DMS79 (cell line): ENCODE measurements around the gene MCM6.

ENCODE experiments used
- DNase-seq: peaks from one replicate; lab custom pipeline; 2025; lab: John Stamatoyannopoulos, UW

Gene MCM6

DNA sequence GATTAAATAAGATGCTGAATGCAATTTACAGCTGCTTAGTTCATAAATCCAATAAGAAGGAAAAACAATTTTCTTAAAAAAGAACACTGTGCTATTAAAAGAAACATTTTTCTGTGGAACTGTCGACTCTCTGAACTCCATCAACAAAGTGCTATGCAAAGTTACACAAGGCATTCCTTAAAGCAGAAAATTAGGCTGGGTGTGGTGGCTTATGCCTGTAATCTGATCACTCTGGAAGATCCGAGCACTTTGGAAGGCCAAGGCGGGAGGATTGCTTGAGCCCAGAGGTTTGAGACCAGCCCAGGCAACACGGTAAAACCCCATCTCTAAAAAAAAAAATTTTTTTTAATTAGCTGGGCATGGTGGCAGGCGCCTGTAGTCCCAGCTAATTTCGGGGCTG lies 13.0 kb downstream of the MCM6 start:
- DNase-seq: no peak

DNA sequence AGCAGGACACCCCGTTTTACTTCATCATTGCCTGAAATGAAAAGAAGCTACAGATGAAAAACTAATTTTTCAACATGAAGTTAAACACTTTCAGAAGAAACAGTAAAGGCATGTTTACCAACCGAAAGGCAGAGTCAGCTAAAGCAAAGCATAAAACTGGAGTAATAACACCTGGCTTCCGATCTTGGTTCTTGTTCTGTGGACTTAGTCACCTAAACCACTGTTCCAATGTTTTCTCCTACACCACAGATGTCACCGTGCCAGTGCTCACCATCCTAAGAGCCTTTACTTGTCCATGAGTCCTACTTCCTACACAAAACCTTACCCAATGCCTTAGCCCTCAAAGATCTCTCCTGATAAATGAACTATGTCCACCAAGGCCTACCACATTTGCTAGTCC lies 13.5 kb downstream of the MCM6 start:
- DNase-seq: no peak

DNA sequence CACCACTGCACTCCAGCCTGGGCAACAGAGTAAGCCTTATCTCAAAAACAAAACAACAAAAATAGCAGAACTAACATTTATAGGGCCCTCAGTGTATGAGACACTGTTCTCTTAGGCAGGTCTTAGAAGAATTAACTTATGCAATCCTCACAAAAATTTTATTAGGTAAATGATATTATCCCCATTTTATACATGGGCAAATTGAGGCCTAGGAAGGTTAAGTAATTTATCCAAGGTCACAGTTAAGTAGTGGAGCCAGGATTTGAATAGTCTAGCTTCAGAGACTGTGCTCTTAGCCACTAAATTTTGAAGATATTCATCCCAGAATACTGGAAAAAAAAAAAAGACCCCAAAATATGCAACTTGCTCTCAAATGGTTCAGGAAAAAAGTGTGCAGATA lies 22.8 kb downstream of the MCM6 start:
- DNase-seq: no peak

DNA sequence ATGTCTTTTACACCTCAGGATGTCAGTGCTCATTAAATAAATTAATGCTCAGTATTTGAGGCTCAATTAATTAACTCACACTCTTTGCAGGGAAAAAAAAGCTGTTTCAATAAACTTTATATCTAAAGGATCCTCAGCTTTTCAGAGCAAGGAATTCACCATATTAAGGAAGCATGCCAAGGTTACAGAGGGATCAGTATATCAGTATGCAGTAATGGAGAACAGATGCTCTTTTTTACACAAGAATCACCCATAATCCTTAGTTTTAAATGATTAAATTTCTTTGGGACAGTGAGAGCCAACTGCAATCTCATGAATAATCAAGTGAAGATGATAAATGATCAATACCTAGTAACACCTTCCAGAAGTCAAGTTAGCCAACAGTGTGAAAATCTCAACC lies 24.4 kb downstream of the MCM6 start:
- no peak for DNase-seq

DNA sequence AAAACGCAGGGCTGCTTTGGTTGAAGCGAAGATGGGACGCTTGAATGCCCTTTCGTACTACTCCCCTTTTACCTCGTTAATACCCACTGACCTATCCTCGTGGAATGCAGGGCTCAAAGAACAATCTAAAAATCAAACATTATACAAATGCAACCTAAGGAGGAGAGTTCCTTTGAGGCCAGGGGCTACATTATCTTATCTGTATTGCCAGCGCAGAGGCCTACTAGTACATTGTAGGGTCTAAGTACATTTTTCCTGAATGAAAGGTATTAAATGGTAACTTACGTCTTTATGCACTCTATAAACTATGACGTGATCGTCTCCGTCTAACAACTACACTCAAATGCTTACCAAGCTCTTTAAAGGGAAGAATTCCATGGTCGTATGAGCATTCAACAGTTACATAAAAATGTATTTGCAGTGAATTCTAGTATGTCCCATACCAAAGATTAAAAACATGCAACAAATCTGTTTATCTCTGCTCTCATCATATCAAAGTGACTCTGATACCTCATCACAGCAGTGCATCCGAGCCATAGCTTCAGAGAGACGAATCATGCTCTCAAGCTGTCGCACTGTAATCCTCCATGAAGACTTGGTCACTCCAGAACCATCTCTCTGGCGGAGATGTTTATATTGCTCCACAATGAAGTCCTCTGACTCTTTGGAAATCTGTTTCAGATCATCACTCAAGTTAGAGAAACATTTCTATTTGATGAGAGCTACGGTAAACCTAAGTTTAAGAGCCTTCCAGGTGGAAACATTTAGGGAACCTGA lies 25.2 kb downstream of the MCM6 start:
- no peak for DNase-seq

DNA sequence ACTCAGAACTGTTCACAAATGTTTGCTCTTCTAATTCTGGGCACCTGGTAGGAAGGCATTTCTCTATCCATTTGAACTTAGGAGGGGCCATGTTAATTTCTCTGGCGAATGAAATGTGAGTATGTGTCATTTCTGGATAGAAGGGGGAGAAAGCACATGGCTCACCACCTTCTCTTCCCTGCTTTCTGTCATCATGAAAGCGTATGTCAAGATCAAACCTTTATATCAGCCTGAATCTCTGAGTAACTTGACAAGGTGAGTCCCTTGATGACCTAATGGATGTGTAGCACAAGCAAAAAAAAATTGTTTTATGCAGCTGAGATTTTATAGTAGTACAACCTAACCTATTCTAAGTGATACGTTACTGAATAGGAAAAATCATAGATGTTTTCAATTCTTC lies 27.2 kb downstream of the MCM6 start:
- DNase-seq: no peak

DNA sequence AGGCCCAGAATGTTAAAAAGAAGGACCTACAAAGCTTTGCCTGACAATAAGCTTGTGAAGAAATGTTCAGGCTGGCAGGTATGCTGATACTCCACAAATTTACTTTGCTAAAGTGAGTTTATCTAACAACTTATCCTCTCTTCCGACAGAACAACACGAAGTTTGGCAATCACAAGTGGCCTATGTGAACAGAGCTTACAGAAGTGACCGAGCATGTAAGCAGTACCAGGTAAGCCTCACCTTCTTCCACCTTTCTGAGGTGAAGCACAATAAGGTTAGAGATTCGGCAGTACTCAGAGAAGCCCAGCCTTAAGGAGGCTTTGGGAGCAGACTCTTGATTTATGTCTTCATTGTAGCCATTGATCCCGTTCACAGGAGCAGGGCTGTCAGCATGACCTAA lies 30.2 kb downstream of the MCM6 start:
- no peak for DNase-seq

DNA sequence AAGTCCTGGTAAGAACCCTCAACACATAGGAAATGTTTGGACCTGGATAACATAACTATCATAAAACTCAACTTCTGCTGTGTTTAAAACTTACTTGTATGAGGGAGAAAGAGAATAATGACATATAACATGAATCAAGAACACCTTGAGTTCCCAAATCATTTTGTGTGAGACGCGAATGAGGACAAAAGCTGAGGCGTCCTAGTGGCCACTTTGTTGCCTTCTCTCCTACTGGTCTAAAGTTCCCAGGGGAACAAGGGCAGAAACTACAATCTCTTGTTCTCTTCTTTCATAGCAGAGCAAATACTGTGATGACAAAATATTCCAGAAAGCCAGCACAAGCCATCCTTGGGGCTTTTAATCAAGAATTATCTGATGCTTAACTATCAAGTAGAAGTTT lies 31.0 kb downstream of the MCM6 start:
- no peak for DNase-seq

DNA sequence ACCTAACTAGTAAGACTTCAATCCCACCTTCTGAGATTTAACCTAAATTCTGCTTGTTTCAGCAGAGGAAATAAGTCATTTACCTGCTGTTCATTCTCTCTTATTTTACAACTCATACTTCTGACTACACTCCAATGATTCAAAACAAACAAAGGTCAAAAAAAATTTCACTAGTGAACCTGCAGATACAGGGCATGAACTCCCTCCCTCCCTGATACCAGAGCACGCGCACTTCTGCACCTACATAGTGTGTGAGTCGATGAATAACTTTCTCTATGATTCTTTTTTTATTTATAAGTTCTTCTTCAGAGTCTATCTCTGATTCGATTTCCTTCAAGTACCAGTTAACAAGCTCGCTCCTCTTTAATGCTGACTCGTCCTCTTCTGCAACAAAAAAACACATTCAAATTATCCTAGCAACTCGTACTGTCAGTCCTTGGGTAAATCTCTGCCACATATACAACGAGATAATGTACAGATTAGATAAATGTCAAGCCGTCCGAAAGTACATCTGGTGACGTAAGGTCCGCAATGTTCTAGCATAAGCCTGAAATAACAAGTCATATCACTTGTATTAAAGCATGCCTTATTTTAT lies 31.8 kb downstream of the MCM6 start:
- DNase-seq: no peak

DNA sequence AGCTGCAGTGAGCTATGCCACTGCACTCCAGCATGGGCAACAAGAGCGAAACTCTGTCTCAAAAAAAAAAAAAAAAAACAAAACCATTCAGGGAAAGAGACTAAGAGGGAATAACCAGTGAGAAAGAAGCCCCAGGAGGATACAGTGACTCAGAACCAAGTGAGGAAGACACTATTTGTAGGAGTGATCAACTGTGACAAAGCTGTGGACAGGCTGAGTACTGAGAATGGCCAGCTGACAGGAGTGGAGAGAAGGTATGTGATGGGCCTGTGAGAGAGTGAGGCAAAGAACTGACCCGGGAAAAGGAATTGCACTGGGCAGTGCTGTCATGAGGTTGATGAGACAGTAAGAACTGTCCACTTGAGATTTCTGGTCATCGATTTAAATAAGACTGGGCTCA lies 32.6 kb downstream of the MCM6 start:
- DNase-seq: no peak

DNA sequence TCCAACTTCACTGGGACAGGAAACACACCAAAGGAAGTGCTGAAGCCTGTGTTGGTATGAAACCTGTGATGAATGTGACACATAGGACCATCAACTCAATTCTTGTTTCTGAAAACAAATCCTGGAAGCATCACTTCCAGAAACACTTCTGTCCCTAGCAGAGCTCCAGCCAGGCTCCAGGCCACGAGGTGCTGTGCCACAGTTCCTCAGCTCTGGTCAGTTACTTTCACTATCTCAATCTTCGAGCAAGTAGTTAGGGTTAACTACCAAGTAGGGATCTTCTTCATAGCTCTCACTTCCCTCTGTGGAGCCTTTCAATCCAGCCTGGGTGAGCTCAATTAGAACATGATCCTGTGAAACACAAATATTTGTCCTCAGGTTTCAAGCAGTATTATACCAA lies 35.6 kb downstream of the MCM6 start:
- DNase-seq: no peak

DNA sequence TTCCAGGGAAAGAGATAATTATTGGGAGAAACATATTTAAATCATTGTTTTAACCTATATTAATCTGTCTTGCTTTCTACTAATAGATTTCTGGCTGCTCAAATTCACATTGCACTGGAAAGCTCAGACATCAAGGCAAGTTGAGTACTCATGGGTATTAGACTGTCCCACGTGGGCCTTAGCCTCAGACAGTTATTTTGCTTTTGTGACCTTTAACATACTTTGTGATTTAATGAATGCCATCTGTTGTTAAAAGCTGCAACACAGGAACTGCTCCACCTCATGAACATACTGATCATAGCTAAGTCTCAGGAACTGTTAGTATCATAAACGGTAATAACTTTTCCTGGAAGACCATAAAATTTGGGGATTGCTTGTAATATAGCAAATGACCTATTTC lies 36.5 kb downstream of the MCM6 start:
- no peak for DNase-seq

DNA sequence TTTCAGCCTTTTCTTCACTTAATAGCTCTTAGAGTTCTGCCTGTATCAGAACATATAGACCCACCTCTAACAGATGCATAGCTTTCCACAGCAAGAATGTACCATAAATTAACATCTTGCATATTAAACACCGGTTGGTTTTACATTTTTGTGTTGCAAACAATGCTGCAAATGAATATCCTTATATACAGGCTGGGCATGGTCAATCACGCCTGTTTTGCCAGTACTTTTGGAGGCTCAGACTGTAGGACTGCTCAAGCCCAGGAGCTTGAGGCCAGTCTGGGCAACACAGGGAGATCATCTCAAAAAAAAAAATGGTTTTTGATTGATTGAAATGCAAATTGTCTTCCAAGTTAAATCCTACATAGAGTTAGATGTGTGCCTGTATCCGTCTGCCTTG lies 37.7 kb downstream of the MCM6 start:
- DNase-seq: no peak

DNA sequence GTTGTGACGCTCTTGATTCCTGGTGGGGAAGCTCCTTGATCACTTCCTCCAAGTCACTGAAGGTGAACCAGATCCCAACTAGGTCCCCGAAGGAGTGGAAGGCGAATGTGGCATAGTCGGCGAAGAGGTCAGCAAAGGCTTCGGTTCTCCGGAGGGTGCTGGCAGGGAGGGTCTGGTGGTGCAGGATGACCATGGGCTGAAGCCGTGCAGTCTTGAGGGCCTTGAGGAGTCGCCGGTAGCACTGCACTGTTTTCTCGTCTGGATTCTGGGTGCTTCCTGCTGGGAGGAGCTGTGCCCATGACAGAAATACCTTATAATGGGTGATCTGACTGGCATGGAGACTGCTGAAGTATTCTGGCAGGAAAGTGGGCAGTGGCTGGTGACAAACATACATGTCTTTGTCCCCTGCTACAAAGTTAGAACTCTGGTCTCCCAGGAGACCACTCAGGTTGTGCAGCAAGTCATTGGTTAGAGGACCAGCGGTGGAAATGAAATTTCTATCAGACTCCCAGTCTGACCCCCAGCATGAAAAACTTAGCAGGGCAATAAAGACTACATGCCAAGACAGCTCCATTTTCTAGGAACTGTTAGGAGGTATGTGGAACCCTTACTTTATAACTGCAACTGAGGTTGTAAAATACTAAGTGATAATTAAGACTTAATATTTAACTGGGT lies 39.5 kb downstream of the MCM6 start, which contains the start of gene LCT:
TSS of gene LCT (minus strand) at position 589 of the 675 bp plus-strand sequence. CDS start at position 574, 15 bp downstream.
- DNase-seq: no peak

DNA sequence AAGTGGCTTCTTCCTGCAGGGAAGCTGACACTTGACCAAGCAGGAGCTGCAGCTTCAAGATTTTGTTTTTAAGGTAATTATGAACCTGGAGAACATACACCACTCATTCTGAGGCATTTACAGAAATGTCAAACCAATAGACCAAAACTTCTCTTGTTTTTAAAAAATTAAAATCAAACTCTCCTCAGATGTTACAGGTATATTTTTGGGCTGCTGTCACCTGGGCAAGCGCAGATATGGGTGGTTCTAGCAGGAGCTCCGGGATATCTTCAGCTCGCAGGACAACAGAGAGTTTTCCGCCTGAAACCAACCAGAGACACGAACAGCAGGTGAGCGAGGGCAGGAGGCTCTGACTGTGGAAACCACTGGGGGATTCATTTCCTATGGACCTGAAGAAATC lies 43.4 kb downstream of the MCM6 start:
- no peak for DNase-seq

DNA sequence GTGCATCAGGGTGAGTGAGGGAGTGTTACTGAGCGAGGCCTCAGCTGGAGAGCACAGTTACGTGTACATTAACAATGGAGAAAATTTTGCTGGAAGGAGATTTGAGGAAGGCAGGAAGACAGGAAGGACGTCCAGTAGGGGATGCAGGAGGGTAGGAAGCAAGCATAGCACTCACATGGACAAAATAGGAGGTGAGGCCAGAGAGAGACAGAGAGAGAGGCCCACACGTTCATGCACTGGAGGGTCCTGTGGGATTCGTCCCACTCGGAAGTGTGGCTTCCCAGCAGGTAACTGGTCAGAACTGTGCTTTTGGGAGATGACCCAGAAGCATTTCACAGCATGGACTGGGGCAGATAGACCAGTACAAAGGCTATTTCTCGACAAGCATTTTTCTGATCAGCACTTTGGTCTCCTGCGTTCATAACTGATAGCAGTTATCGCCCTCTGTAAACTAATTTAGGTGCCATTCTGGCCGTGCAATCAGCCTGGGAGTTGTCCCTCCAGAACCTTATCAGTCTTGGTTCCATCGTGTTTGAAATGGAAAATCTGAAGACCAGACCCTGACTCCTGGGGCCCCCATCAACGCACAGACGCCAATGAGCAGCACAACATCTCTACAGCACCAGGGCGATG lies 44.9 kb downstream of the MCM6 start:
- DNase-seq: no peak

DNA sequence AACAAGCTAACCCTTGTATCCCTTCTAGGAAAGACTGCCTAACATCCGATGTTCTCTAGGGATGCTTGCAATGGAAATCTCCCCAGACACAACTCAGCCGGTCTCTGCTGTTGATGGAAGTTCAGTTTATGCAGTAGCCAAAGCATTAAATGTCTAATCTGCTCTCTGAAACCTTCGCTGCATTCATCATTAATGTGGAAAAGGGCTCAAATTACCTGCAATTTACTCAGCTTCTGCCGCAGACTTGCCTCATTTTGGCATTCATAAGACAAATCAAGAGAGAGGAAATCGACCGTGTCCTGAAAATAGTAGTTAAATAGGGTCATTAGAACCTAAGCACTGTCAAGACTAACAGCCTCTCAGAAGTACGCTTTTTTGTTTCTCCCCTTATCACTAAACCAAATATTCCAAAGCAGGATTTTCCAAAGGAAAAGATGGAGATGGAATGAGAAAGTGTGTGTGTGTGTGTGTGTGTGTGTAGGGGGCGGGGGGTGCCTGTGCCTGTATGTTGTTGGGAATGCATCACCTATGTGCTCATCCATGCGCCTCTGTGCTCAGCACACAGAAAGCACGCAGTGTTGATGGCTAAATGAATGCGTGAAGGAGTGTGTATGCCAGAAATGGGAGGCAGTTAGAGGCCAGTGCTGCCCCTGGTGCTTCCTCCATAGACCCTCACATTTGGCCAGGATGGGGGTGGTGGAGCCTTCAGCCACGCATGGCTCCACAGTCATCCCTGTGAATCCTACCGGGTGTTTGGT lies 46.7 kb downstream of the MCM6 start:
- peak; percentile 94 for DNase-seq

DNA sequence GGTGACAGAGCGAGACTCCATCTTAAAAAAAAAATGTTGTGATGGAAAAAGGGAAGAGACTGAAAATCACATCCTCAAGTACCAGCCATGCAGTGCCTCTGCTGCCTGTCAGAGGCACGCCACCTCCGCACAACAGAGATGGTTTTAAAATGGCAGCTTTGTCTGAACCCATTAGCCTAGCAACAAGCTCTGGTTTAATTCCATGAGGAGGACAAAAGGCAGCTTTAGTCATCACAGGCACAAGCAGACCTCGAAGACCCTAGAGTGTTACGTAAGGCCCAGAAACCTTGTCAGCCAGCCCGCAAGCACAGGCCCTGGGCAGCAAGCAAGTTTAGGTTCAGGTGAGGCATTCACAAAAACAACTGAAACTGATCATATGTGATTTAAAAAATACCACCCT lies 49.7 kb downstream of the MCM6 start:
- no peak for DNase-seq

DNA sequence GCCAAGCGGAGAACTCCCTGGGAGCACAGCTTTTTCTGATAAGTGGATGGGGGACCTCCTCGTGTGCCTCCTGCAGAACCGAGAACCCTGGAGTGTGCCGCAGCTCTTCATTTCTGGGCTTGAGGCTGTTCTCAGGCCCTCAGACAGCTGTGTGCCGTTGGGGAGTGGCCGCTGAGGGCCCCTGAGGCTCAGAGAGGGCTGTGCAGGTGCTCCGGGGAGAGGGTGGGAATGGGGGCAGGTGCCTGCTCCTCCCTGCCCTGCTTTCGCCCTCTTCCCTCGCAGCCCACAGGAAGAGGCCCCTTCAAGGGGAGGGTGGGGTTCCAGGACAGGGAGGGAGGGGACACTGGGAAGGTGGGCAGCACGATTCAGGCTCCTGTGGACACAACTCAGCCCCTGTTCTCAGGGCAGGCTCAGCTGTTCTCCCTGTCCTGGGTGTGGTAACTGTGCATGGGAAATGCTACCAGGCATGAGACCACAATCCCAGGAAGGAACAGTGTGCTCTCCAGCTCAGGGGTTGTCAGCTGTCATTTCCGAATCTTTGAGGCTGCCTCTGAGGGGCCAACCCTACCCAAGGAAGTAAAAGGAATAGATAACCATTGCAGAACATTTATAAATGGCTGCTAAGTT lies 50.6 kb downstream of the MCM6 start:
- peak; percentile 45 for DNase-seq

DNA sequence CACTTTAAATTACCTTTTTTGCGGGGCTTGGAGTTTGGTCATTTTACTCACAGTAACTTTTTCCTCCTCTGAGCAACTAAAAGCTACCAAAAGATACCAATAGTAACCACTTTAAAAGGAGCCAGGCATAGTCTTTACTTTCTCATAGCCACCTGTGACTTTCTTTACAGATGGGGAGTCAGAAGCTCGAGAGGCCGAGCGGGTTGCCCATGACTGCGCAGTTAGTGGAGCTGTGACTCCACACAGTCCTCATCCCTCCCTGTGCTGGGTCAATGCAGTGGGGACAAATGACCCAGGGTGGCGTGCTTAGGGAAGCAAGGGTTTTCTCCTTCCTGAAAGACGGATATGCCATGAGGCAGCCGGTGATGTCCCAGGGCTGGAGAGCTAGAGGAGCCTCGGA lies 51.1 kb downstream of the MCM6 start:
- DNase-seq: no peak

DNA sequence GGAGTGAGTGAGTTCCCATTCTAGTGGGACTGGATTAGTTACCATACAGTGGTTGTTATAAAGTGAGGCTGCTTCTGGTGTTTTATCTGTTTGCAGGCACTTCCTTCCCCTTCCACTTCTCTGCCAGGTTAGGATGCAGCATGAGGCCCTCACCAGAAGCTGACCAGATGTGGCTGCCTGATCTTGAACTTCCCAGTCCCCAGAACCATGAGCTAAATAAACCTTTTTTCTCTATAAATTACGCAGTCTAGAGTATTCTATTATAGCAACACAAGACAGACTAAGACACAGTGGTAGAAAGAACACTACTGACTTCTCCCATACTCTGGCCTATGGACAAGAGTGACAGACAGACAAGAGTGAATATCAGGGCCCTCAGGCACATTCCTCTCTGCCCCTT lies 53.4 kb downstream of the MCM6 start:
- DNase-seq: no peak

DNA sequence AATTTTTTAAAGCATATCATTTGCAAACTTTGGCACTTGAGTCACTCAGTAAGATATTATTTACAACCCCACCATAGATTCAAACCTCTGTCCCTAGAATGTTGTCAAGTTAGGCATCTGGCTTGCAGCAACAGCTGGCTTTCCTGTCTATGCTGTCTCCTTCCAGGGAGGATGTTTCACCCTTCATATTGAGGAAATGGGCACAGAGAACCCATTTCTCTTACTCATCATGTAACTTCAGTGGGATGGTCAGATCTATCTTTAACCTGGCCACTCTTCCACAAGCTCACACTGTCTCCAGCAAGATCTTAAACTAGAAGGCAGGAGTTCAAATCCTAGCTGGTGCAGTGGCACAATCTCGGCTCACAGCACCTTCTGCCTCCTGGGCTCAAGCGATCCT lies 55.1 kb downstream of the MCM6 start:
- DNase-seq: no peak
